ENCODE data around the gene SSR3.

GRCh38 chr3:156575641-156576040, 20.7 kb upstream of the SSR3 start:
- TF ChIP-seq, protein P1, sequence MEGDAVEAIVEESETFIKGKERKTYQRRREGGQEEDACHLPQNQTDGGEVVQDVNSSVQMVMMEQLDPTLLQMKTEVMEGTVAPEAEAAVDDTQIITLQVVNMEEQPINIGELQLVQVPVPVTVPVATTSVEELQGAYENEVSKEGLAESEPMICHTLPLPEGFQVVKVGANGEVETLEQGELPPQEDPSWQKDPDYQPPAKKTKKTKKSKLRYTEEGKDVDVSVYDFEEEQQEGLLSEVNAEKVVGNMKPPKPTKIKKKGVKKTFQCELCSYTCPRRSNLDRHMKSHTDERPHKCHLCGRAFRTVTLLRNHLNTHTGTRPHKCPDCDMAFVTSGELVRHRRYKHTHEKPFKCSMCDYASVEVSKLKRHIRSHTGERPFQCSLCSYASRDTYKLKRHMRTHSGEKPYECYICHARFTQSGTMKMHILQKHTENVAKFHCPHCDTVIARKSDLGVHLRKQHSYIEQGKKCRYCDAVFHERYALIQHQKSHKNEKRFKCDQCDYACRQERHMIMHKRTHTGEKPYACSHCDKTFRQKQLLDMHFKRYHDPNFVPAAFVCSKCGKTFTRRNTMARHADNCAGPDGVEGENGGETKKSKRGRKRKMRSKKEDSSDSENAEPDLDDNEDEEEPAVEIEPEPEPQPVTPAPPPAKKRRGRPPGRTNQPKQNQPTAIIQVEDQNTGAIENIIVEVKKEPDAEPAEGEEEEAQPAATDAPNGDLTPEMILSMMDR (conservative IDR thresholded peaks at IDR 0.05; ENCODE audit: low read length) = no peak
- no peak for TF ChIP-seq EZH2phosphoT487 (IDR thresholded peaks at IDR 0.05; ENCODE audit: borderline replicate concordance)
